ES-I3 (cell line): ENCODE results near the gene OR51M1.
"Not testable (repeated sequence)": the region's sequence is repeated elsewhere in the genome, so short reads cannot be mapped to it uniquely, and the experiment has no call there.

ENCODE experiments used
- H3K36me3 ChIP-seq: 2 replicates; pipeline ENCODE4 v1.6.1; 2013; ENCODE audit warnings: mild to moderate bottlenecking, low read length, control low read depth, moderate library complexity; ENCODE audit not compliant: insufficient read depth
- H3K4me1 ChIP-seq: 2 replicates; pipeline ENCODE4 v1.6.1; 2013; ENCODE audit warnings: mild to moderate bottlenecking, control low read depth, low read length; ENCODE audit not compliant: insufficient read depth
- H3K9ac ChIP-seq: 2 replicates; pipeline ENCODE4 v1.6.1; 2013; ENCODE audit warnings: low read depth, mild to moderate bottlenecking, low read length, moderate library complexity
- H3K9me3 ChIP-seq: 2 replicates; pipeline ENCODE4 v1.6.1; 2013; ENCODE audit warnings: mild to moderate bottlenecking, low read length, moderate library complexity; ENCODE audit not compliant: control insufficient read depth, insufficient read depth

Gene OR51M1

GRCh38 chr11:5383576-5383975 lies at the start of gene OR51M1:
Gene OR51M1 (plus strand): TSS chr11:5383812. CDS start chr11:5389399, 5,587 bp downstream.
- no peaks in the 10 kb centered on the region for H3K9me3 ChIP-seq
- no peak within 1 kb of the TSS for H3K9ac ChIP-seq
- no peaks in the 10 kb centered on the region for H3K36me3 ChIP-seq
- peaks cover 18% of the 10 kb centered on the region; the same call in 1 of the 2 replicates for H3K4me1 ChIP-seq

GRCh38 chr11:5335170-5335569 lies 48.4 kb upstream of the OR51M1 start:
- Histone ChIP-seq H3K4me1 (no peaks in the 10 kb centered on the region), H3K9ac (no peak overlapping the region), H3K9me3 (no peaks in the 10 kb centered on the region), H3K36me3 (no peaks in the 10 kb centered on the region)

GRCh38 chr11:5336331-5336730 lies 47.3 kb upstream of the OR51M1 start:
- Histone ChIP-seq H3K4me1 (no peaks in the 10 kb centered on the region), H3K36me3 (no peaks in the 10 kb centered on the region), H3K9ac (no peak overlapping the region), H3K9me3 (no peaks in the 10 kb centered on the region)

- not testable (repeated sequence) for H3K9me3 ChIP-seq, H3K36me3 ChIP-seq, H3K9ac ChIP-seq, H3K4me1 ChIP-seq
Observed at GRCh38 chr11:5337253-5337652, 46.4 kb upstream of the OR51M1 start.

- H3K9me3 ChIP-seq, result no peaks in the 10 kb centered on the region
- no peaks in the 10 kb centered on the region for H3K36me3 ChIP-seq
- no peaks in the 10 kb centered on the region for H3K4me1 ChIP-seq
- H3K9ac ChIP-seq, result no peak overlapping the region
Observed at GRCh38 chr11:5339771-5340322, 43.8 kb upstream of the OR51M1 start.

GRCh38 chr11:5343474-5344335 lies 39.9 kb upstream of the OR51M1 start, which contains the start of gene OR51B5:
Gene OR51B5 (minus strand): TSS chr11:5343524. CDS start chr11:5343524, 0 bp downstream.
- Histone ChIP-seq H3K36me3 (no peaks in the 10 kb centered on the region), H3K4me1 (no peaks in the 10 kb centered on the region)

GRCh38 chr11:5345831-5346230 lies 37.8 kb upstream of the OR51M1 start:
- no peak overlapping the region for H3K9ac ChIP-seq
- H3K4me1 ChIP-seq, result peaks cover 4% of the 10 kb centered on the region; the same call in 1 of the 2 replicates
- no peaks in the 10 kb centered on the region for H3K36me3 ChIP-seq
- no peaks in the 10 kb centered on the region; the same call in 1 of the 2 replicates for H3K9me3 ChIP-seq

More at GRCh38 chr11:5343474-5344335, 39.9 kb upstream of the OR51M1 start, which contains the start of gene OR51B5:
- Histone ChIP-seq H3K9ac (no peak within 1 kb of the TSS), H3K9me3 (no peaks in the 10 kb centered on the region; the same call in 1 of the 2 replicates)

- Histone ChIP-seq H3K9me3 (no peaks in the 10 kb centered on the region; the same call in 1 of the 2 replicates), H3K9ac (no peak overlapping the region), H3K36me3 (no peaks in the 10 kb centered on the region), H3K4me1 (peaks cover 4% of the 10 kb centered on the region; the same call in 1 of the 2 replicates)
Observed at GRCh38 chr11:5348551-5349194, 34.9 kb upstream of the OR51M1 start.

GRCh38 chr11:5349550-5349949 lies 34.1 kb upstream of the OR51M1 start:
- Histone ChIP-seq H3K9ac (no peak overlapping the region), H3K9me3 (no peaks in the 10 kb centered on the region; the same call in 1 of the 2 replicates), H3K36me3 (no peaks in the 10 kb centered on the region), H3K4me1 (peaks cover 4% of the 10 kb centered on the region; the same call in 1 of the 2 replicates)

GRCh38 chr11:5351208-5351607 lies 32.4 kb upstream of the OR51M1 start, which contains the start of gene OR51B6:
Gene OR51B6 (plus strand): TSS chr11:5351508. CDS start chr11:5351508, 0 bp downstream.
- Histone ChIP-seq H3K4me1 (peaks cover 4% of the 10 kb centered on the region; the same call in 1 of the 2 replicates), H3K9me3 (no peaks in the 10 kb centered on the region; the same call in 1 of the 2 replicates), H3K36me3 (no peaks in the 10 kb centered on the region), H3K9ac (no peak within 1 kb of the TSS)

- H3K9ac ChIP-seq, H3K9me3 ChIP-seq, H3K36me3 ChIP-seq, H3K4me1 ChIP-seq: not testable (repeated sequence)
Observed at GRCh38 chr11:5356031-5356430, 27.6 kb upstream of the OR51M1 start.

- Histone ChIP-seq H3K36me3 (no peaks in the 10 kb centered on the region), H3K4me1 (no peaks in the 10 kb centered on the region), H3K9me3 (no peaks in the 10 kb centered on the region)
Observed at GRCh38 chr11:5362017-5362625, 21.5 kb upstream of the OR51M1 start.

GRCh38 chr11:5363679-5364078 lies 19.9 kb upstream of the OR51M1 start:
- peaks cover 2% of the 10 kb centered on the region; the same call in 1 of the 2 replicates for H3K4me1 ChIP-seq
- H3K36me3 ChIP-seq, result no peaks in the 10 kb centered on the region
- no peaks in the 10 kb centered on the region for H3K9me3 ChIP-seq
- H3K9ac ChIP-seq, result no peak overlapping the region

More at GRCh38 chr11:5362017-5362625, 21.5 kb upstream of the OR51M1 start:
- H3K9ac ChIP-seq, result no peak overlapping the region

GRCh38 chr11:5364214-5364613 lies 19.4 kb upstream of the OR51M1 start:
- H3K36me3 ChIP-seq, result no peaks in the 10 kb centered on the region
- no peaks in the 10 kb centered on the region for H3K9me3 ChIP-seq
- no peak overlapping the region for H3K9ac ChIP-seq
- peaks cover 7% of the 10 kb centered on the region; the same call in 1 of the 2 replicates for H3K4me1 ChIP-seq
